OCI-LY7 (cell line): ENCODE measurements around the gene NSMCE4A. TPM values are rescaled to one million over a fixed set of nuclear protein-coding genes. Genes with fewer than 3 reads are reported as not detected.
"Not testable (repeated sequence)": the region's sequence is repeated elsewhere in the genome, so short reads cannot be mapped to it uniquely, and the experiment has no call there.

Experiments used
- BruUV-seq: library from RNA; stranded (reverse); fragments of 400-500 nt; replicated peaks from 2 replicates; lab custom pipeline; 2021; lab: Mats Ljungman, UMichigan
- CTCF ChIA-PET: fragments of 300-600 bp; sonication (Branson Sonifier 250); formaldehyde crosslinking; loops from one replicate; lab custom pipeline; 2022; ENCODE audit warnings: antibody characterized with exemption; ENCODE audit not compliant: unreplicated experiment; lab: Charles Lee
- POLR2A ChIA-PET: fragments of 300-600 bp; sonication (Branson Sonifier 250); formaldehyde crosslinking; loops from one replicate; lab custom pipeline; 2022; ENCODE audit warnings: antibody characterized with exemption; lab: Charles Lee
- DNase-seq: peaks from one replicate; pipeline ENCODE4 v3.0.0-alpha.2; 2015; ENCODE audit warnings: low spot score
- H2AFZ ChIP-seq: fragments of 200-600 bp; sonication (generic), shearing (Covaris generic); 2 replicates; pipeline ENCODE4 v1.6.1; 2014; ENCODE audit warnings: mild to moderate bottlenecking, antibody characterized with exemption, low read length, moderate library complexity
- H3K27ac ChIP-seq: fragments of 200-600 bp; sonication (generic); 2 replicates; pipeline ENCODE4 v1.5.1; 2014; ENCODE audit warnings: mixed run types, low read depth, mild to moderate bottlenecking, moderate library complexity, low read length, inconsistent platforms; ENCODE audit not compliant: poor library complexity, severe bottlenecking
- H3K36me3 ChIP-seq: fragments of 200-600 bp; sonication (generic); 2 replicates; pipeline ENCODE4 v1.6.1; 2014; ENCODE audit warnings: mild to moderate bottlenecking, antibody characterized with exemption, low read length, moderate library complexity, mixed read lengths; ENCODE audit not compliant: insufficient read depth
- H3K4me1 ChIP-seq: fragments of 200-600 bp; sonication (generic); 2 replicates; pipeline ENCODE4 v1.5.1; 2014; ENCODE audit warnings: mild to moderate bottlenecking, low read length; ENCODE audit not compliant: insufficient read depth, poor library complexity, severe bottlenecking
- H3K4me2 ChIP-seq: fragments of 200-600 bp; sonication (generic); 2 replicates; pipeline ENCODE4 v1.6.1; 2014; ENCODE audit warnings: mild to moderate bottlenecking, low read length
- H3K4me3 ChIP-seq: fragments of 200-600 bp; sonication (generic); 2 replicates; pipeline ENCODE4 v1.5.1; 2014; ENCODE audit warnings: mild to moderate bottlenecking, low read depth, low read length; ENCODE audit not compliant: poor library complexity, severe bottlenecking
- H3K79me2 ChIP-seq: fragments of 200-600 bp; sonication (generic); 2 replicates; pipeline ENCODE4 v1.6.1; 2016; ENCODE audit warnings: low read depth, mild to moderate bottlenecking, low read length, moderate library complexity, mixed read lengths; ENCODE audit not compliant: insufficient read depth
- H3K9me2 ChIP-seq: fragments of 200-600 bp; sonication (generic); 2 replicates; pipeline ENCODE4 v1.6.1; 2016; ENCODE audit warnings: mild to moderate bottlenecking, low read length, mixed read lengths; ENCODE audit not compliant: insufficient read depth
- H3K9me3 ChIP-seq: fragments of 200-600 bp; sonication (generic); 2 replicates; pipeline ENCODE4 v1.6.1; 2014; ENCODE audit warnings: mild to moderate bottlenecking, mixed run types, low read length, mixed read lengths
- H4K20me1 ChIP-seq: fragments of 200-600 bp; sonication (generic); 2 replicates; pipeline ENCODE4 v1.6.1; 2014; ENCODE audit warnings: mild to moderate bottlenecking, antibody characterized with exemption, low read length, moderate library complexity, mixed read lengths; ENCODE audit not compliant: insufficient read depth
- CTCF ChIP-seq: fragments of 200-600 bp; sonication (generic); conservative IDR thresholded peaks from 2 replicates; pipeline ENCODE4 v1.5.1; 2014; ENCODE audit warnings: mild to moderate bottlenecking, antibody characterized with exemption, low read length, moderate library complexity, mixed read lengths
- EZH2phosphoT487 ChIP-seq: fragments of 200-600 bp; sonication (generic); IDR thresholded peaks from 2 replicates; pipeline ENCODE4 v1.6.1; 2018; ENCODE audit warnings: low read depth, borderline replicate concordance, mild to moderate bottlenecking, mixed run types, antibody characterized with exemption, low read length, moderate library complexity, mixed read lengths
- intact Hi-C: fragments of 100-400 bp; cut with micrococcal nuclease; formaldehyde crosslinking; loops from one replicate; pipeline ENCODE4 v1.10.0; 2022; ENCODE audit not compliant: unreplicated experiment
- total RNA-seq, 2 experiments: library from RNA; depleted of rRNA in 1 of 2; stranded (reverse); fragments of >200 nt in 1 of 2; shearing (Covaris generic) in 1 of 2; gene quantifications; 2 replicates each; pipeline ENCODE4 v1.2.3, GENCODE V29; 2014 to 2022

The NSMCE4A gene
- total RNA-seq, 2 experiments from 2014 or later = 69.5 to 105 TPM

- Histone ChIP-seq H3K4me1 (no peaks in the 10 kb centered on the region), H3K4me2 (no peak overlapping the region), H3K4me3 (no peak overlapping the region), H3K9me2 (no peaks in the 10 kb centered on the region), H3K9me3 (no peaks in the 10 kb centered on the region), H3K36me3 (no peaks in the 10 kb centered on the region), H3K27ac (no peak overlapping the region), H3K79me2 (no peaks in the 10 kb centered on the region), H2AFZ (no peak overlapping the region), H4K20me1 (no peaks in the 10 kb centered on the region)
- no TSS peak for BruUV-seq
- ChIA-PET CTCF (no interaction called here), POLR2A (no interaction called here)
- intact Hi-C loops = no loop called here
- DNase-seq = no peak
- TF ChIP-seq CTCF = no peak
- TF ChIP-seq EZH2phosphoT487 = no peak
These were observed 44.5 kb upstream of the NSMCE4A start for GRCh38 chr10:122019414-122019975.

GRCh38 chr10:122018951-122019413 lies 44.0 kb upstream of the NSMCE4A start:
- no peaks in the 10 kb centered on the region for H3K79me2 ChIP-seq
- CTCF ChIA-PET = no interaction called here
- no peak for DNase-seq
- POLR2A ChIA-PET = no interaction called here
- H3K4me2 ChIP-seq = no peak overlapping the region
- H3K27ac ChIP-seq = no peak overlapping the region
- no peak overlapping the region for H2AFZ ChIP-seq
- intact Hi-C loops = no loop called here
- H3K9me3 ChIP-seq = no peaks in the 10 kb centered on the region
- H3K4me1 ChIP-seq = no peaks in the 10 kb centered on the region
- H3K9me2 ChIP-seq = no peaks in the 10 kb centered on the region
- no peaks in the 10 kb centered on the region for H3K36me3 ChIP-seq
- H4K20me1 ChIP-seq = no peaks in the 10 kb centered on the region
- H3K4me3 ChIP-seq = no peak overlapping the region
- no TSS peak for BruUV-seq
- TF ChIP-seq CTCF (no peak), EZH2phosphoT487 (no peak)

GRCh38 chr10:122018491-122018890 lies 43.5 kb upstream of the NSMCE4A start:
- Histone ChIP-seq H3K36me3 (no peaks in the 10 kb centered on the region), H3K79me2 (no peaks in the 10 kb centered on the region), H3K9me2 (no peaks in the 10 kb centered on the region), H3K4me2 (no peak overlapping the region), H2AFZ (no peak overlapping the region), H3K4me1 (no peaks in the 10 kb centered on the region), H4K20me1 (no peaks in the 10 kb centered on the region), H3K4me3 (no peak overlapping the region), H3K27ac (no peak overlapping the region), H3K9me3 (no peaks in the 10 kb centered on the region)
- ChIA-PET POLR2A (no interaction called here), CTCF (no interaction called here)
- no peak for DNase-seq
- TF ChIP-seq EZH2phosphoT487 = no peak
- TF ChIP-seq CTCF = no peak
- intact Hi-C loops = no loop called here
- BruUV-seq = no TSS peak

- intact Hi-C loops, POLR2A ChIA-PET, H3K27ac ChIP-seq, CTCF ChIA-PET, DNase-seq, H3K79me2 ChIP-seq, H2AFZ ChIP-seq, H3K9me3 ChIP-seq, H3K9me2 ChIP-seq, H4K20me1 ChIP-seq, H3K4me2 ChIP-seq, H3K36me3 ChIP-seq, H3K4me1 ChIP-seq, H3K4me3 ChIP-seq, BruUV-seq: not testable (repeated sequence)
These were observed 42.9 kb upstream of the NSMCE4A start for GRCh38 chr10:122017926-122018325.
